ENCODE results near the gene ATP5F1D. TPM values are rescaled to one million over a fixed set of nuclear protein-coding genes. Genes with fewer than 3 reads are reported as not detected.

ATP5F1D gene
- total and polyA plus RNA-seq, 2 donors (not counting 3 experiments of a cell fraction or from before 2014, with no cell fraction given) = 167 to 192 TPM

GRCh38 chr19:1213391-1214286, 27.9 kb upstream of the ATP5F1D start:
- no peak for TF ChIP-seq GATA2 (IDR thresholded peaks at IDR 0.05; ENCODE audit: insufficient read depth, insufficient read length, low read depth, low read length)
- TF ChIP-seq MYC (IDR thresholded peaks at IDR 0.05; ENCODE audit: low read depth, low read length) = peak; percentile 63
- TF ChIP-seq FOS (IDR thresholded peaks at IDR 0.05; ENCODE audit: borderline replicate concordance, insufficient read depth, low read length) = no peak
- TF ChIP-seq JUN (IDR thresholded peaks at IDR 0.05; ENCODE audit: borderline replicate concordance, insufficient read depth, insufficient read length, low read depth) = peak; percentile 25
- no peak for TF ChIP-seq EZH2 (IDR thresholded peaks at IDR 0.05; ENCODE audit: borderline replicate concordance, low read depth, low read length, severe bottlenecking)
- no peak for TF ChIP-seq CTCF (IDR thresholded peaks at IDR 0.05; ENCODE audit: extremely low read depth in 1 of 2, insufficient read depth in 1 of 2, low read depth in 1 of 2, low read length in 2 of 2)
- peak; percentile 68 for TF ChIP-seq POLR2AphosphoS5 (IDR thresholded peaks at IDR 0.05; ENCODE audit: insufficient read depth, low read depth, low read length)
- TF ChIP-seq POLR2A (IDR thresholded peaks at IDR 0.05; ENCODE audit: low read depth, low read length) = peak; percentile 27
- TF ChIP-seq MAX (IDR thresholded peaks at IDR 0.05; ENCODE audit: insufficient read depth, insufficient read length) = peak; percentile 26
- Histone ChIP-seq H3K4me1 (ENCODE audit: control insufficient read depth, extremely low read depth, insufficient read depth, low read length) (peaks cover 31% of the 10 kb centered on the region), H3K4me3 (replicated peaks in 1 of 3; ENCODE audit: insufficient read depth in 1 of 3, low read depth in 1 of 3, low read length in 3 of 3) (no peak overlapping the region), H3K9me3 (replicated peaks; ENCODE audit: control insufficient read depth, insufficient read depth, low read length) (no peaks in the 10 kb centered on the region), H2AFZ (ENCODE audit: low read depth, low read length) (peak overlapping the region; percentile 27), H3K27me3 (ENCODE audit: control insufficient read depth in 2 of 2, insufficient read depth in 2 of 2, low read length in 2 of 2) (no peaks in the 10 kb centered on the region), H3K36me3 (ENCODE audit: control insufficient read depth in 2 of 2, extremely low read depth in 1 of 2, insufficient read depth in 2 of 2, low read length in 2 of 2) (peaks cover 0 to 4% of the 10 kb centered on the region in 2 experiments), H4K20me1 (replicated peaks; ENCODE audit: control insufficient read depth, extremely low read depth, insufficient read depth, low read length) (no peaks in the 10 kb centered on the region), H3K27ac (ENCODE audit: insufficient read depth, low read depth, low read length) (peak overlapping the region; percentile 48), H3K9me1 (replicated peaks; ENCODE audit: control insufficient read depth, extremely low read depth, insufficient read depth, low read length) (no peaks in the 10 kb centered on the region), H3K4me2 (ENCODE audit: insufficient read depth, low read length) (peak overlapping the region; percentile 44), H3K79me2 (ENCODE audit: control insufficient read depth, insufficient read depth, low read length) (peaks cover 86% of the 10 kb centered on the region), H3K9ac (replicated peaks; ENCODE audit: extremely low read depth, insufficient read depth, low read length) (peak overlapping the region; percentile 14)
- DNase-seq (ENCODE audit: low read depth, low spot score) = peak; percentile 96
- FAIRE-seq = peak; percentile 98
- ChIA-PET POLR2A (interaction anchor here (0.7 to 1.3 kb wide), 3 partner anchors 40 to 100 kb away, joined by 3 to 10 read pairs (median 9); partner anchors contain the start of gene CIRBP), CTCF (interaction anchor here (0.6 to 2.6 kb wide), 12 partner anchors 9 to 156 kb away, joined by 3 to 14 read pairs (median 5); partner anchors contain the start of genes ATP5F1D and GPX4)
- intact Hi-C loops (cut with micrococcal nuclease) (no loop called here), dilution Hi-C loops (cut with MboI; ENCODE audit: extremely low pct_ligation_motif_present, low sequenced_read_pairs) (no loop called here)
- no TSS peak for BruUV-seq (replicated peaks)

Measured in endothelial cell of umbilical vein (primary cell).